ENCODE measurements around the gene SIRT2.
"Not testable (repeated sequence)": the region's sequence is repeated elsewhere in the genome, so short reads cannot be mapped to it uniquely, and the experiment has no call there.

The SIRT2 gene

GRCh38 chr19:38899447-38900201, at the start of gene SIRT2, which contains the start of gene NFKBIB:
Gene SIRT2 (minus strand): TSS chr19:38899618. CDS start chr19:38899521, 97 bp downstream.
Gene NFKBIB (plus strand): TSS chr19:38899969. CDS start chr19:38900033, 64 bp downstream.
- peak; percentile 100 for DNase-seq

- no peak for DNase-seq
Measured at GRCh38 chr19:38946229-38947010, 47.0 kb upstream of the SIRT2 start.

DNA sequence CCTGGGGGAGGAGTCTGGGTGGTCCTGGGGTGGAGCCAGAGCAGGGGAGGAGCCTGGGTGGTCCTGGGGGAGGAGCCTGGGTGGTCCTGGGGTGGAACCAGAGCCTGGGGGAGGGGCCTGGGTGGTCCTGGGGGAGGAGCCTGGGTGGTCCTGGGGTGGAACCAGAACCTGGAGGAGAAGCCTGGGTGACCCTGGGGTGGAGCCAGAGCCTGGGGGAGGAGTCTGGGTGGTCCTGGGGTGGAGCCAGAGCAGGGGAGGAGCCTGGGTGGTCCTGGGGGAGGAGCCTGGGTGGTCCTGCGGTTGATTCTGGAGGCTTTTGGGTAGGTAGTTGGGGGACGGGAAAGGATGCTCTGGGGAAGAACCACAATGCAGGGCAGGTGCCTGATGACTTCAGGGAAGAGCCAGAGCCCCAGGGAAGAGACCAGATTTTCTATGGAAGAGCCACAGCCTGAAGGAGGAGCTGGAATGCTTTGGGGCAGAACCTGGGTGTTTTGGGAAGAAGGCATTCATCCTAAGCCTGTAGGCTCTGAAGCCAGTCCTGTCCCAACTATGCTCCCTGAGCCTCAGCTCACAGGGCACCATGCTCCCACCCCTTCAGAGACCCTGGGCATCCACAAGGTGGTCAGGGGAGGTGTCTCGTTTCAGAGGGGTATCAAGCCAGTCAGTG, 46.3 kb upstream of the SIRT2 start:
- no peak for DNase-seq

DNA sequence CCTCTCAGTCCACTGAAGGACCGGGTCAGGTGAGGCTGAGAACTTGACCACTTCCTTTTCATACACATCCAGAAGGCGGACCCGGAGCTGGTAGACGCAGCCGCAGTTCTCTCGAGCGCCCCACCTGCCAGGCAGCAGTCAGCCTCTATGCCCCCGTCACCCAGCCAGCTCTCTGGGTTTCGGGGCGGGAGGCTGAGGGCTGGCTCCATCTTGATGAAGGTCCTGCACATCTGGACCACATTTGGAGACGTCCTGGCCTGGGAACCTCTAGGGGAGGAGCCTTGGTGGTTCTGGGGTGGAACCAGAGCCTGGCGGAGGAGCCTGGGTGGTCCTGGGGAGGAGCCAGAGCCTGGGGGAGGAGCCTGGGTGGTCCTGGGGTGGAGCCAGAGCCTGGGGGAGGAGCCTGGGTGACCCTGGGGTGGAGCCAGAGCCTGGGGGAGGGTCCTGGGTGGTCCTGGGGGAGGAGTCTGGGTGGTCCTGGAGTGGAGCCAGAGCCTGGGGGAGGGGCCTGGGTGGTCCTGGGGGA, 45.6 kb upstream of the SIRT2 start:
- DNase-seq: no peak

GRCh38 chr19:38942471-38943181, 43.2 kb upstream of the SIRT2 start:
- no peak for DNase-seq

DNA sequence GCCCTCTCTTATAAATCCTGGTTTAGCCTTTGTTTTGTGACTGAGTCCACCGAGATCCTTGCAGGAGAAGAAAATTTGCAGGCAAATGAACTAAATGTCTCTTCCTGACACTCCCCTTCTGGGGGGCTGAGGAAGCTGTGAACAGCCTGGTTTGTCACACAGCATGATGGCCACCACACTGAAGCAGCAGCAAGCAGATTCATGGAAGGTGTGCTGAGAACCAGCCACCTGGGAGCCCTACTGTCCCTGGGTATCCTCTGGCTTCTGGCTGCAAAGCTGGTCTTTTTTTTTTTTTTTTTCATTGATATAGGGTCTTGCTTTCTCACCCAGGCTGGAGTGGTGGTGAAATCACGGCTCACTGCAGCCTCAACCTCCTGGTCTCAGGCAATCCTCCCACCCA, 42.6 kb upstream of the SIRT2 start:
- no peak for DNase-seq

GRCh38 chr19:38941466-38941865, 42.0 kb upstream of the SIRT2 start:
- not testable (repeated sequence) for DNase-seq

- no peak for DNase-seq
Measured at GRCh38 chr19:38939957-38940356, 40.5 kb upstream of the SIRT2 start.

DNA sequence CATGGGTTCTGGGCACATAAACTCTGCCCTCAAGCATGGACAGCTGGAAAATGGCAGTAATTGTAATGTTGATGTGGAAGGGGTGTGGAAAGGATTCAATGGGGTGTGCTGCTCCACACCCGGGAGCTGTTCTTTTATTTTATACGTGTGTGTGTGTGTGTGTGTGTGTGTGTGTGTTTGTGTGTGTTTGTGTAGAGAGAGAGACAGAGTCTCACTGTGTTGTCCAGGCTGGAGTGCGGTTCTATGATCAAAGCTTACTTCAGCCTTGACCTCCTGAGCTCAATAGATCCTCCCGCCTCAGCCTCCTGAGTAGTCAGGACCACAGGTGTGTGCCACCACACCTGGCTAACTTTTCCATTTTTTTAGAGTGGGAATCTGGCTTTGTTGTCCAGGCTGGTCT, 34.1 kb upstream of the SIRT2 start:
- no peak for DNase-seq

GRCh38 chr19:38932425-38933179, 33.2 kb upstream of the SIRT2 start:
- DNase-seq: no peak

DNA sequence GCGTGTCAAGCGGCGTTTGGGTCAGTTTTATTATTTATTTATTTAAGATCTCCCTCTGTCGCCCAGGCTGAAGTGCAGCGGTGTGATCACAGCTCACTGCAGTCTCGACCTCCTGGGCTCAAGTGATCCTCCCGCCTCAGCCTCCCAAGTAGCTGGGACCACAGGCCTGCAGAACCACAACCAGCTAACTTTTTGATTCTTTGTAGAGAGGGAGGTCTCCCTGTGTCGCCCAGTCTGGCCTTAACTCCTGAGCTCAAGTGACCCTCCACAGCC, 32.0 kb upstream of the SIRT2 start:
- DNase-seq: no peak

DNA sequence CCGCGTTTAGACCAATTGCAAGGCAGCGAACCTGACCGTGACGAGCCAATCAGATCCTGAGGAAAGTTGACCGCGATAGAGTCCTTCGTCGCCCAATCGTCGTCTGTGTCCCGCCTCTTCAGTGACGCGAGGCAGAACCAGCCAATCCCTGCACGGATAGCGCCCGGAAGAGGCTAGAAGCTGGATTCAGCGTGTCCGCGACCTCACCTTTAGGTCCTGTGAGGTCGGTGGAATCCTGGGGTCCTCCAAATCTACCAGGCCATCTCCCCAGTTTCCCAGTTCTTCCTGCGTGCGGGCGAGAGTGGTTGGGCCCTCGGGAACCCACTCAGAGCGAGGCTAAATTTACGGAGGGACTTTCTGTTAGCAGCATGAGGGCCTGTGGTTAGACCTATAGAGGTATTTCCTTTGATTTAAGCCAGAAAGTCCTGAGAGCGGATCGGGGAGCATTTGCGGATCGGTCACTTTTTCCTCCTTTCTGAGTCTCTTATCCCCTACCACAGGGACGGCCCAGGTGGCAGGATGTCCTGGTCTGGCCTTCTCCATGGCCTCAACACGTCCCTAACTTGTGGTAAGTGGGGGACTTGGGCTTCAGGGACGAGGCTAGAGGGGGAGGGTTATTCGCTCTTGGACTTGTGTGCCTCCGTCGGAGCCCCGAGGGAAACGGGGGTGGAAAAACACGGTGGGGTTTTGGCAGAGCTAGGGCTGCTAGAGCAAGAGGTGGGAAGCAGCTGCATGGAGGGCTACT, 31.5 kb upstream of the SIRT2 start, which contains the start of gene MRPS12:
Gene MRPS12, plus strand, starts transcription at position 169 of the 745 bp plus-strand sequence. Its CDS starts 351 bp downstream, at position 520.
- peak; percentile 96 for DNase-seq

- DNase-seq: peak; percentile 92
Measured at GRCh38 chr19:38929929-38930775, 30.7 kb upstream of the SIRT2 start, which contains the start of gene SARS2. Gene SARS2 (minus strand): TSS chr19:38930763. CDS start chr19:38930736, 27 bp downstream.

DNA sequence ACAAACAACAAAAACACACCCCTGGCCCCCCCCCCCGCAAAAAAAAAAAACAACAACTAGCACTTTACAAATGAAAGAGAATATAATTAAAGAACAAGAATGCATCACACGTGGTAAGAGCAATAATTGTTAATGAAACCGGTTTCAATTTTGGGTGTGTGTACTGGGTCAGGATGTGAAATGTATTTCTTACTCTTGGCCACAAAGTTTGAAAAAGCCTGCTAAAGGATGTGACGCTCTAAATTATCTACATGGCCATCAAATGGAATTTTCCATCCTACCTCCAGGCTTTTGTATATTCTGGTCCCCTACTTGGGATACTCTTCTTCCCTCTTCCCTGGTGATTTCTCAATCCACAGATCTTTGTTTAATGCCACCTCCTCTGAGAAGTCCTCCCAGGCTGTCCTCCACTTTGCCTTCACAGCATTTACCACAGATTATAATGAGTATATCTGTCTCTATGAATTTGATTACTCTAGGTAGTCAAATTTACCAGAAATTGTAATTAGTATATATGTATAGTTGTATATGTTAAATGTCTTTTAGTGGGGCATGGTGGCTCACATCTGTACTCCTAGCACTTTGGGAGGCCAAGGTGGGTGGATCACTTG, 29.1 kb upstream of the SIRT2 start:
- no peak for DNase-seq

DNA sequence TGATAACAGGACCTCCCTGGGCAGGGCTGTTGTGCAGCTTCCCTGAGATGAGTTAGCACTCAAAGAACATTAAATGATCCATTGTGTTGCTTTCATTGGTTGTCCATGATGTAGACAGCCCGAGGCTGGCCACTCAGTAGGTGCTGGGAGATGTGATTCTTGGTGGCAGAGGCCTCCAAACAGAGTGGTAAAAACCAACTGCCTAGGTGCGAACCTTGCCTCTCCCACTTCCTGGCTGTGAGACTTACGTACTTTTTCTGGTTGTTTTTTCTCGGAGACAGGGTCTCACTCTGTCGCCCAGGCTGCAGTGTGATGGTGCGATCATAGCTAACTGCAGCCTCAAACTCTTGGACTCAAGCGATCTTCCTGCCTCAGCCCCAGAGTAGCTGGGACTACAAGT, 25.0 kb upstream of the SIRT2 start:
- no peak for DNase-seq

GRCh38 chr19:38922482-38922881, 23.1 kb upstream of the SIRT2 start:
- DNase-seq: no peak

DNA sequence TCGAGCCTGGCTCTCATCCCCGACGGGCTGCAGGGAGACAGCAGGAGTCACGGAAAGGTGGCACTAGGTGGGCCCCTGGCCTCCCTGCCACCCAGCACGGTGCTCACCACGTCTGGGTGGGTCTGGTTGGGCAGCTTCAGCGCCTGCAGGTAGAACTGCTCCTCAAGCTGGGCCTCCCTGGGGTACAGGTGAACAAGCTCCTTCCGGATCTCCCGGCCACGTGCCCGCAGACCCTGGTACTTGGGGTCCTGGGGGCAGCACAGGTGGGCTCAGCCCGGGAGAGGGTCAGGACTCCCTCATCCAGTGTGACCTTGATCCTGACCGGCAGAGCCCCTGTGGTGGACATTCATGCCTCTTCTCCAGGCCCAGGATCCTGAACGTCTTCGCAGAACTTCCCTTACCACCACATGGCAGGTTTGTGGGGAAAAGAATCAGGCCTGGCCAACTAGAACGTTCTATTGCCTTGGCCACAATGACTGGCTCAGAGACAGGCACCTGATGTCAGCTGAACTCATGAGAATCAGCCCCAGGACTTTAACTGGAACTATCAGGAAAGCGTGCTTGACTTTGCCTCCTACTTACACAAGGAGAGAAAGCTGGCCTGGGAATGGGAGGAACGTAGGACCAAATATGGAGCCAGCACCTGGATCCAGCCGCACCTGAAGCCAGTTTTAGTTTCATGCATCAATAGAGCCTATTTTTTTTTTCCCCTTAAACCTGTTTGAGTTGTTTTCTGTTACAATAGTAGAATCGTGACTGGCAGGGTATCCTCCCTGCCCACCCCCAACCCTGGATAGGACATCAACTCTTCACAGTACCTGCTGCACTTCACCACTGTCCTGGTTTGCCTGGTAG, 22.2 kb upstream of the SIRT2 start:
- no peak for DNase-seq

GRCh38 chr19:38920602-38921419, 21.4 kb upstream of the SIRT2 start:
- DNase-seq: no peak
